Neuronal stem cell (in vitro differentiated cells): Measurements from ENCODE around the gene ZNF512B.

Experiments
- DNase-seq: peaks from one replicate; pipeline ENCODE4 v3.0.0-alpha.2; 2013; ENCODE audit warnings: low spot score
- H2AFZ ChIP-seq: one replicate; pipeline ENCODE4 v1.6.1; 2013; ENCODE audit warnings: mild to moderate bottlenecking, low read length, inconsistent platforms
- H2AK5ac ChIP-seq: 2 replicates; pipeline ENCODE4 v1.6.1; 2013; ENCODE audit warnings: low read depth, mild to moderate bottlenecking, inconsistent platforms, low read length, moderate library complexity, mixed read lengths
- H2BK120ac ChIP-seq: 2 replicates; pipeline ENCODE4 v1.6.1; 2013; ENCODE audit warnings: low read depth, mild to moderate bottlenecking, inconsistent platforms, low read length, moderate library complexity, mixed read lengths
- H2BK12ac ChIP-seq: one replicate; pipeline ENCODE4 v1.6.1; 2013; ENCODE audit warnings: low read length, inconsistent platforms
- H2BK15ac ChIP-seq: 2 replicates; pipeline ENCODE4 v1.6.1; 2013; ENCODE audit warnings: mild to moderate bottlenecking, low read length, inconsistent platforms, mixed read lengths
- H2BK5ac ChIP-seq: one replicate; pipeline ENCODE4 v1.6.1; 2013; ENCODE audit warnings: inconsistent platforms, mild to moderate bottlenecking, low read length, moderate library complexity
- H3K14ac ChIP-seq: one replicate; pipeline ENCODE4 v1.6.1; 2013; ENCODE audit warnings: low read length, inconsistent platforms
- H3K18ac ChIP-seq: 2 replicates; pipeline ENCODE4 v1.6.1; 2013; ENCODE audit warnings: low read length, inconsistent platforms
- H3K23ac ChIP-seq: 2 replicates; pipeline ENCODE4 v1.6.1; 2013; ENCODE audit warnings: low read depth, mild to moderate bottlenecking, mixed read lengths, low read length, inconsistent platforms; ENCODE audit not compliant: poor library complexity
- H3K27ac ChIP-seq: replicated peaks from 3 replicates; pipeline ENCODE4 v1.5.1; 2013; ENCODE audit warnings: low read length, inconsistent platforms
- H3K27me3 ChIP-seq, 3 experiments: 2 replicates each; pipeline ENCODE4 v1.6.1; 2013; ENCODE audit warnings: low read length in 3 of 3, mild to moderate bottlenecking in 2 of 3, inconsistent platforms in 1 of 3, low read depth in 1 of 3, mixed read lengths in 1 of 3, moderate library complexity in 1 of 3; ENCODE audit not compliant: control insufficient read depth in 3 of 3, insufficient read depth in 3 of 3
- H3K36me3 ChIP-seq, 2 donors: replicated peaks in 1 of 2; 2 replicates each; pipeline ENCODE4 v1.6.1; 2013; ENCODE audit warnings: low read length in 2 of 2; ENCODE audit not compliant: control insufficient read depth in 2 of 2, insufficient read depth in 2 of 2
- H3K4ac ChIP-seq: 2 replicates; pipeline ENCODE4 v1.6.1; 2013; ENCODE audit warnings: inconsistent platforms, mild to moderate bottlenecking, low read length, moderate library complexity
- H3K4me1 ChIP-seq, 2 donors: 1 replicate in 1 of 2; 2 replicates in 1 of 2; pipeline ENCODE4 v1.6.1; 2013; ENCODE audit warnings: low read length in 2 of 2, low read depth in 1 of 2; ENCODE audit not compliant: control insufficient read depth in 2 of 2, insufficient read depth in 1 of 2
- H3K4me2 ChIP-seq: one replicate; pipeline ENCODE4 v1.6.1; 2013; ENCODE audit warnings: mild to moderate bottlenecking, low read length, inconsistent platforms; ENCODE audit not compliant: insufficient read depth, poor library complexity, severe bottlenecking
- H3K4me3 ChIP-seq, 2 donors: 2 replicates each; pipeline ENCODE4 v1.5.1; 2013; ENCODE audit warnings: low read length in 2 of 2, mild to moderate bottlenecking in 2 of 2, inconsistent platforms in 1 of 2, moderate library complexity in 1 of 2
- H3K79me1 ChIP-seq: one replicate; pipeline ENCODE4 v1.6.1; 2013; ENCODE audit warnings: low read depth, mild to moderate bottlenecking, inconsistent platforms, low read length, moderate library complexity
- H3K9ac ChIP-seq: one replicate; pipeline ENCODE4 v1.6.1; 2013; ENCODE audit warnings: mild to moderate bottlenecking, low read depth, low read length, inconsistent platforms; ENCODE audit not compliant: poor library complexity
- H3K9me3 ChIP-seq, 2 donors: replicated peaks in 1 of 2; 2 replicates each; pipeline versions ENCODE3 to v1.6.1; 2013; ENCODE audit warnings: low read length in 2 of 2, mild to moderate bottlenecking in 2 of 2, inconsistent platforms in 1 of 2, low read depth in 1 of 2, mixed read lengths in 1 of 2, moderate library complexity in 1 of 2; ENCODE audit not compliant: control insufficient read depth in 2 of 2, insufficient read depth in 1 of 2
- H4K8ac ChIP-seq: one replicate; pipeline ENCODE4 v1.6.1; 2013; ENCODE audit warnings: low read depth, mild to moderate bottlenecking, inconsistent platforms, low read length, moderate library complexity
- H4K91ac ChIP-seq: one replicate; pipeline ENCODE4 v1.6.1; 2013; ENCODE audit warnings: low read length, low read depth, mild to moderate bottlenecking, inconsistent platforms; ENCODE audit not compliant: poor library complexity
- WGBS, 2 donors: extraction: QIAGEN DNeasy Blood & Tissue Kit; methylation state at CpG; one replicate each; pipeline ENCODE4 v1.1.7; 2013; ENCODE audit warnings: missing lambda C conversion rate in 2 of 2, mixed read lengths in 1 of 2; ENCODE audit not compliant: insufficient read length in 2 of 2, insufficient replicate concordance in 1 of 2; ENCODE audit errors: extremely low coverage in 2 of 2; 5-methylcytosine and 5-hydroxymethylcytosine counted together

The ZNF512B gene

DNA sequence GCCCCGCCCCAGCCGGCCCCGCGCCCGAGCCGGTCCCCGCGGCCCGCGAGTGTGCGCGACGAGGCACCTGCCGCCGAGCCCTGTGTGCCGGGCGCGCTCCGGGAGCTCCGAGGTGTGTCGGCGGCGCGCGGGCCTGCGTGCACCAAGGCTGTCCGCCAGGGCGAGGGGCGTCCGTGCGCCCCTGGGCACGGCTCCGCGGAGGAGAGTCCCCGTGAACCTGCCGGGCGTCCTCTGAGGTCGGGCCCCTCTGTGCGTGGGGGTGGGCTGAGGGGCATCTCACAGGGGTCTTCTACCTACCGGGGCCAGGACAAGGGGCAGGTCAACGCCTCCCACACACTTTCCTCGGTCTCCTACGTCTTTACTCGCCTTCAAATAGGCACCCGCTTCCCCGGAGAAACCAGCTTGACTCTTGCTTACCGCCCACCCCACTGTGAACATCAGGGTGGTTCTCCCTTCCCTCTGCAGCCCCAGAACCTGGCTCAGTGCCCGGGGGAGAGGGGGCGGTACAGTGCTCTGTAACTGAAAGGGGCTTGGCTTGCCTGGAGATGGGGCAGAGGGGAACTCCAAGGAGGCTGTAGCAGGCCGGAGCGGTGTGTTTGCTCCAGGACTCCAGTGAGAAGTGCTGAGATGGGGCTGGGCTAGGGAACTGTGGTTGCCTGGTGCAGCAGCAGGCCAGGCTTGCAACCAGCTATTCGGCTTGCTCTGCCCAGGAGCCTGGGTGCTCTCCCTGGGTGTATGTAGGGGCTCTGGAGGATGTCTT, 10.0 kb upstream of the ZNF512B start, which contains the start of gene SAMD10:
Gene SAMD10 (minus strand): TSS at position 86 of the 760 bp plus-strand sequence. CDS start 175 bp downstream, outside the sequence.
- no peaks in the 10 kb centered on the region for H3K9me3 ChIP-seq
- H3K27ac ChIP-seq = no peak within 1 kb of the TSS
- peak within 1 kb of the TSS; percentile 87 for H2BK5ac ChIP-seq
- H2AK5ac ChIP-seq = peak within 1 kb of the TSS; percentile 99
- peak within 1 kb of the TSS; percentile 97 for H3K14ac ChIP-seq
- H3K23ac ChIP-seq = peak within 1 kb of the TSS; percentile 98
- peak within 1 kb of the TSS; percentile 95 for H2BK120ac ChIP-seq
- peak within 1 kb of the TSS; percentile 97 for H3K18ac ChIP-seq
- peak within 1 kb of the TSS; percentile 93 for H3K9ac ChIP-seq
- H3K4ac ChIP-seq = peak within 1 kb of the TSS; percentile 77
- DNase-seq = no peak
- peak within 1 kb of the TSS; percentile 84 to 93 for H3K4me3 ChIP-seq
- peaks cover 10% of the 10 kb centered on the region for H3K79me1 ChIP-seq
- peak within 1 kb of the TSS; percentile 98 for H4K8ac ChIP-seq
- H2AFZ ChIP-seq = peak within 1 kb of the TSS; percentile 93
- peak within 1 kb of the TSS; percentile 99 for H2BK12ac ChIP-seq
- peak within 1 kb of the TSS; percentile 53 for H4K91ac ChIP-seq
- H2BK15ac ChIP-seq = peak within 1 kb of the TSS; percentile 86
- H3K36me3 ChIP-seq = peaks cover 11 to 28% of the 10 kb centered on the region in 2 donors
- H3K27me3 ChIP-seq = peaks cover 0 to 3% (median 0%) of the 10 kb centered on the region in 3 experiments
- H3K4me2 ChIP-seq = peak within 1 kb of the TSS; percentile 99
- H3K4me1 ChIP-seq = peaks cover 11 to 14% of the 10 kb centered on the region in 2 donors
- no CpG with 5 or more reads among the region's 52 CpGs for WGBS, 2 donors

DNA sequence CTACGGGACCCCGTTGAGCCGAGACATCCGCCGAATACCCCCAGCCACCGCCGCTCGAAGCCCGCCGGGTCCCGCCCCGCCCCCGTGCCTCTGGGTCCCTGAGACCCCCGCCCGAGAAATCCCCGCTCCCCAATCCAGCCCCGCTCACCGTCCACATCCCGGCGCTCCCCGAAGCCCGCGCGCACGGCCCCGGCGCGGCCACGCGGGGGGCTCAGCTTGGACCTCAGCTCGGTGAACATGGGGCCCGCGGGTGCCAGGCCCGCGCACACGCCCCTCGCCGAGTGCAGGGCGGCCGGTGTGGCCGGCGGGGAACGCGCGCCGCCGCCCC, 9.5 kb upstream of the ZNF512B start:
- H4K8ac ChIP-seq = no peak overlapping the region
- H3K4ac ChIP-seq = no peak overlapping the region
- peak overlapping the region; percentile 93 for H3K9ac ChIP-seq
- H4K91ac ChIP-seq = no peak overlapping the region
- H2BK5ac ChIP-seq = peak overlapping the region; percentile 87
- no peak overlapping the region for H2BK12ac ChIP-seq
- WGBS, 2 donors = no CpG with 5 or more reads among the region's 47 CpGs
- peaks cover 8 to 22% of the 10 kb centered on the region in 2 donors for H3K36me3 ChIP-seq
- H3K79me1 ChIP-seq = peaks cover 10% of the 10 kb centered on the region
- peaks cover 11 to 14% of the 10 kb centered on the region in 2 donors for H3K4me1 ChIP-seq
- peak overlapping the region; percentile 74 for H2AK5ac ChIP-seq
- H3K23ac ChIP-seq = peak overlapping the region; percentile 89
- H2BK120ac ChIP-seq = no peak overlapping the region
- peak overlapping the region; percentile 81 for H2BK15ac ChIP-seq
- H3K4me2 ChIP-seq = peak overlapping the region; percentile 99
- peak overlapping the region; percentile 93 for H2AFZ ChIP-seq
- no peak overlapping the region for H3K27ac ChIP-seq
- H3K27me3 ChIP-seq = peaks cover 0 to 3% (median 0%) of the 10 kb centered on the region in 3 experiments
- H3K9me3 ChIP-seq = no peaks in the 10 kb centered on the region
- H3K4me3 ChIP-seq = peak overlapping the region; percentile 84 to 93
- DNase-seq = no peak
- H3K14ac ChIP-seq = peak overlapping the region; percentile 97
- peak overlapping the region; percentile 97 for H3K18ac ChIP-seq

DNA sequence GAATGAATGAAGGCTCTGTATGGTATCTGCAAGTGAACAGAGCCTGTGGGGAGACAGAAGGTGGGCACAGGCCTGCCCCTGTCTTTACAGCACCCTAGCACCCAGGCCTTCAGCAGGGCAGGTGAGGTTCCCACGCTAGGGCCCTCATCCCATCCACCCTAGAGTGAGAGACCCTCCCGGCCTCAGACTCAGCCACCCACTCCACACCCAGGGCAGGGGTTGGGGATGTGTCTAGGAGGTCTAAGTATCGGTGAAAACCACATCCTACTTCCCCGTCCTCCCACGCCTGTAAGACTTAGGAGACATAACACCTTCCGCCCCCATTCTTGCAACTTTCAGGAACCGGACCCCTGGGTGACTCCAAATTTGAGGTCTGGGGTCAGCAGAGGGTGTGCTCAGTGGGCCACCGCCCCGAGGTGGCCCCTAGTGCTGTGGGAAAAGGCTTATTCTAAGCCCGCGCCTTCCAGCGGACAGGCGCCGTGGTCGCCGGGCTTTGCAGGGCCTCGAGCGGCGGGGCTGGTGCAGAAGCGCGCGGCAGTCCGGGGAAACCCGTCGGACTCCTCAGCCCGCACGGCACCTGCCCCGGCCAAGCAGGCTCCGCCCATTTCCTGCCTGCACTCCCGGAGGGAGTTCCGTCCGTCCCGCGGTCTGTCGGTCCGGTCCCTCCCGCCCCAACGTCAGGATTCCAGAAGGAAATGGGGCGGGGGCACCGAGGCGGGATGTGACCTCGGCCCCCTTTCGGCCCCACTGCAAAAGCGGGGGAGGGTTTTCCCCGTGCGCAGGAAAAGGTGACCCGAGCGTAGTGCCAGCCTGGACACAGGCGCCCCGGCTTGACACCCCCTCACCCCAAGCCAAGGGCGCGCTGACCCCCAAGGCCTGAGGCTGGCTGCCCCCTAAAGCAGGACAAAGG, 8.8 kb upstream of the ZNF512B start:
- H2BK120ac ChIP-seq = peak overlapping the region; percentile 61
- peaks cover 13 to 14% of the 10 kb centered on the region in 2 donors for H3K4me1 ChIP-seq
- peak overlapping the region; percentile 93 for H2AFZ ChIP-seq
- peaks cover 10% of the 10 kb centered on the region for H3K79me1 ChIP-seq
- DNase-seq = no peak
- peak overlapping the region; percentile 97 for H3K18ac ChIP-seq
- H3K27ac ChIP-seq = no peak overlapping the region
- peak overlapping the region; percentile 76 for H3K4ac ChIP-seq
- H2AK5ac ChIP-seq = peak overlapping the region; percentile 74
- no peak overlapping the region for H4K8ac ChIP-seq
- no CpG with 5 or more reads among the region's 52 CpGs for WGBS, 2 donors
- H4K91ac ChIP-seq = peak overlapping the region; percentile 53
- no peaks in the 10 kb centered on the region for H3K9me3 ChIP-seq
- peak overlapping the region; percentile 89 for H3K23ac ChIP-seq
- H3K4me2 ChIP-seq = peak overlapping the region; percentile 99
- peak overlapping the region; percentile 93 for H3K9ac ChIP-seq
- peak overlapping the region; percentile 10 for H2BK12ac ChIP-seq
- peaks cover 8 to 16% of the 10 kb centered on the region in 2 donors for H3K36me3 ChIP-seq
- peak overlapping the region; percentile 87 for H2BK5ac ChIP-seq
- peak overlapping the region; percentile 84 for H2BK15ac ChIP-seq
- H3K4me3 ChIP-seq = peak overlapping the region; percentile 84 to 93
- peaks cover 0 to 3% (median 0%) of the 10 kb centered on the region in 3 experiments for H3K27me3 ChIP-seq
- peak overlapping the region; percentile 97 for H3K14ac ChIP-seq
